Erythroblast (primary cell): ENCODE measurements around the gene ZFP90.
"Not testable (repeated sequence)": the region's sequence is repeated elsewhere in the genome, so short reads cannot be mapped to it uniquely, and the experiment has no call there.

Source experiments
- DNase-seq, 2 experiments: peaks; one replicate each; lab custom pipeline; 2025; lab: John Stamatoyannopoulos, UW
- GATA1 ChIP-seq: IDR thresholded peaks from 2 replicates; pipeline ENCODE4 v1.6.1; 2011; ENCODE audit warnings: low read depth, mild to moderate bottlenecking, control low read depth, low read length, moderate library complexity
- POLR2A ChIP-seq: IDR thresholded peaks from 2 replicates; pipeline ENCODE4 v1.6.1; 2011; ENCODE audit warnings: mild to moderate bottlenecking, low read length

The ZFP90 gene

GRCh38 chr16:68538880-68539701 is at the start of gene ZFP90:
ZFP90 (plus strand) TSS chr16:68539291; CDS start chr16:68539793, 502 bp downstream.
- peak; percentile 63 for TF ChIP-seq POLR2A
- TF ChIP-seq GATA1 = no peak
- DNase-seq = peak; percentile 90 to 93

- DNase-seq = no peak
- TF ChIP-seq GATA1 (no peak), POLR2A (no peak)
These were observed 48.7 kb upstream of the ZFP90 start for GRCh38 chr16:68490358-68490757.

- no peak for DNase-seq
- TF ChIP-seq POLR2A (no peak), GATA1 (no peak)
These were observed 48.1 kb upstream of the ZFP90 start for GRCh38 chr16:68490829-68491575.

- no peak for TF ChIP-seq POLR2A
- no peak for TF ChIP-seq GATA1
- no peak for DNase-seq
These were observed 47.5 kb upstream of the ZFP90 start for GRCh38 chr16:68491576-68491950.

- no peak for TF ChIP-seq POLR2A
- TF ChIP-seq GATA1 = no peak
- no peak for DNase-seq
These were observed 46.9 kb upstream of the ZFP90 start for GRCh38 chr16:68492151-68492542.

GRCh38 chr16:68492543-68493411 is 46.3 kb upstream of the ZFP90 start:
- no peak for TF ChIP-seq POLR2A
- DNase-seq = no peak

GRCh38 chr16:68493412-68494070 is 45.5 kb upstream of the ZFP90 start:
- TF ChIP-seq POLR2A (no peak), GATA1 (no peak)
- no peak for DNase-seq

- DNase-seq = not testable (repeated sequence)
These were observed 44.8 kb upstream of the ZFP90 start for GRCh38 chr16:68494261-68494660.

- DNase-seq = no peak
- TF ChIP-seq POLR2A = no peak
- TF ChIP-seq GATA1 = no peak
These were observed 42.4 kb upstream of the ZFP90 start for GRCh38 chr16:68496689-68497088.

GRCh38 chr16:68499006-68499405 is 40.1 kb upstream of the ZFP90 start:
- DNase-seq = no peak
- TF ChIP-seq GATA1 = no peak
- TF ChIP-seq POLR2A = no peak

- no peak for TF ChIP-seq GATA1
- TF ChIP-seq POLR2A = no peak
- no peak for DNase-seq
These were observed 35.8 kb upstream of the ZFP90 start for GRCh38 chr16:68503334-68503733.

GRCh38 chr16:68504066-68504465 is 35.0 kb upstream of the ZFP90 start:
- TF ChIP-seq GATA1 (no peak), POLR2A (no peak)
- no peak for DNase-seq

GRCh38 chr16:68506331-68507053 is 32.6 kb upstream of the ZFP90 start:
- TF ChIP-seq POLR2A (no peak), GATA1 (no peak)
- DNase-seq = no peak
